ENCODE data around the gene ELMO2. TPM values are rescaled to one million over a fixed set of nuclear protein-coding genes. Genes with fewer than 3 reads are reported as not detected.
A peak's percentile ranks its signal among the peaks of the same experiment; 100 is the strongest.

The ELMO2 gene
- polyA plus RNA-seq, 6 donors from 2014 or later = 14.5 to 25.9 (median 21.1) TPM

DNA sequence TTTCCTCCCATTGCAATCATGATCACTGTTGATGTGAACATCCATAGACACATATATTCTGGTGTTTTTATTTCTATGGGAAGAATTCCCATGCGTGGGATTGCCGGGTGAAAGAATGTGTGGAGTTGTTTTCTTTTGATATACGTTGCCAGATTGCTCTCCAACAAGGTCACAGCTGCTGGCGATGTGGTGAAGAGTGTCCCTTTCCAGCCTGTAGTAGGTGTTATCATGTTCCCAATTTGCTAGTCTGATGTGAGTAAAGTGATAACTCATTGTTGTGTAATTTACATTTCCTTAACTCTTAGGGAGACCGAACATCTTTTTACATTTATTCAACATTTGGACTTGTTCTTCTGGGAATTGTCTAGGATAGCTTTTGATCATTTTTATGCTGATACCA is 14.5 kb upstream of the ELMO2 start:
- peaks cover 2 to 20% (median 7%) of the 10 kb centered on the region in 7 donors for H3K9me3 Mint-ChIP-seq
- DNase-seq = no peak
- no peak overlapping the region for H3K4me3 Mint-ChIP-seq
- peaks cover 0 to 4% of the 10 kb centered on the region in 2 donors for H3K36me3 Mint-ChIP-seq
- ATAC-seq (ENCODE audit: low read depth in 2 of 2) = no peak
- peaks cover 48 to 59% (median 48%) of the 10 kb centered on the region in 3 donors for H3K27me3 Mint-ChIP-seq
- H3K27ac Mint-ChIP-seq = no peak overlapping the region
- H3K4me1 Mint-ChIP-seq = no peaks in the 10 kb centered on the region

DNA sequence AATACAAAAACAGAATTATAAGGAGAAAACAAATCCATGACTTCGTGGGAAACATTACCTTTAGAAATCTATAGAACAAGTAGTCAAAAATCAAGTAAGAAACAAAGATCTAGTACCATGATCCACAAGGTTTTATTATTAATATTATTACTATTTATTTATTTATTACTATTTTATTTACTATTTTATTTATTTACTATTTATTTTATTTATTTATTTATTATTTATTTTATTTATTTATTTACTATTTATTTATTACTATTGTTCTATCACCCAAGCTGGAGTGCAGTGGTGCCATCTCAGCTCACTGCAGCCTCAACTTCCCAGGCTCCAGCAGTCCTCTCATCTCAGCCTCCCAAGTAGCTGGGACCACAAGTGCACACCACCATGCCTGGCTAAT is 13.5 kb upstream of the ELMO2 start:
- H3K36me3 Mint-ChIP-seq = peaks cover 0 to 4% of the 10 kb centered on the region in 2 donors
- H3K4me1 Mint-ChIP-seq = no peaks in the 10 kb centered on the region
- peaks cover 2 to 20% (median 7%) of the 10 kb centered on the region in 7 donors for H3K9me3 Mint-ChIP-seq
- peaks cover 48 to 64% (median 52%) of the 10 kb centered on the region in 3 donors for H3K27me3 Mint-ChIP-seq
- no peak overlapping the region for H3K4me3 Mint-ChIP-seq
- H3K27ac Mint-ChIP-seq = no peak overlapping the region
- no peak for DNase-seq
- no peak for ATAC-seq (ENCODE audit: low read depth in 2 of 2)

DNA sequence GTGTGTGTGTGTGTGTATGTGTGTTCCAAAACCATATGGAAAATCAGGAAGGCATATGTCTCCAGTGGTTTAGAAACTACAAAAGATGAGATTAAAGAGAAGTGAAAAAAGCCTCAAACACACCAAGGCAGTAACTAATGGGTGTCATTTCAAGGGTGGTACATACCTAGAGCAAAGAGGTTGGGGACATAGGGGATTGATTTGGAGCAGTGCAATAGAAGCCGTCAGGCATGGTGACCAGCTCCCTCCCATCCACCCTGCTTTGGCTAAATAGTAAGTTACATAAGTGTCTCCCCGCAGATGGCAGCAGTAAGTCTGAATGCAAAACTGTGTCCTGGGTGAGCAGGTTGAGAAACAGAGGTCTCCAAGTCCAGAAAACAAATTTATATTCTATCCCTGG is 10.4 kb upstream of the ELMO2 start:
- no peak for DNase-seq
- H3K9me3 Mint-ChIP-seq = peaks cover 2 to 20% (median 7%) of the 10 kb centered on the region in 7 donors
- H3K4me3 Mint-ChIP-seq = no peak overlapping the region
- no peak for ATAC-seq (ENCODE audit: low read depth in 2 of 2)
- peaks cover 0 to 4% of the 10 kb centered on the region in 2 donors for H3K36me3 Mint-ChIP-seq
- peaks cover 35 to 55% (median 49%) of the 10 kb centered on the region in 3 donors for H3K27me3 Mint-ChIP-seq
- H3K27ac Mint-ChIP-seq = peak overlapping the region in 1 of 6 donors; percentile 61
- no peaks in the 10 kb centered on the region for H3K4me1 Mint-ChIP-seq

DNA sequence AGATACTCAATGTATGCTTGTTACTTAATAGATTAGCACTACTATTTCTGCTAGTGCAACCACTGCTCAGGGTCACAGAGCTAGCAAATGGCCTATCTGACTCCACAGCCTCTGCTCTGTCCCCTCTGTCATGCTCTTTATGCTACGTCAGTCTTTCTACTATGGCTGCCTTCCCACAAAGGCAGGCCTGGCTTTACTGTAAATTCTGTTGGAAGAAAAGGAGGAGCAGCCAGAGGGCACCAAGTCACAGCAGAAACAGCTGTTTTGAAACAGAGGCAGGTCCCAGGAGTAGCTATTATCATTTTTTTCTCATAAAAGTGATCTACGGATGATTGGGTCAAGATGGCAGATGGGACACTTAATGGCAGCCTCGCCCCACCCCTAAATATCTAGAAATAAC is 10.0 kb upstream of the ELMO2 start:
- Mint-ChIP-seq H3K36me3 (peaks cover 0 to 4% of the 10 kb centered on the region in 2 donors), H3K4me1 (no peaks in the 10 kb centered on the region), H3K4me3 (no peak overlapping the region), H3K9me3 (peaks cover 2 to 20% (median 7%) of the 10 kb centered on the region in 7 donors), H3K27me3 (peaks cover 35 to 55% (median 49%) of the 10 kb centered on the region in 3 donors), H3K27ac (peak overlapping the region in 1 of 6 donors; percentile 61)
- DNase-seq (no peak), ATAC-seq (ENCODE audit: low read depth in 2 of 2) (no peak)

DNA sequence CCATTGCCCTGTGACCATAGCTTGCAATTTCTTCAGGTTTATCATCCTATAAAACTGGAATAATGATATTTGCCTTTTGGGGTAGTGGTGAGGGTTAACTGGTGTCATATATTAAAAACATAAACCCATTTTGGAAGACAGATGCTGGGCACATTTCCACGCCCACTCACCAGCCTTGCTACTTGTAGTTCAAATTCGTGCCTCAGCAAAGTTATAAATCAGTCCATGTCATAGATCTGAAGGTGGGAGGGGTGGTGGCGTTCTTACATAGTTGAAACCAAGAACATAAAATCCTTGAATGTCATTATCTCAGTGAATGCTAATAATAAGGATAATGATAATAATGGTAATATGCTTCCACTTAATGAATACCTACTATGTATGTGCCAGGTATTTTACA is 9.4 kb upstream of the ELMO2 start:
- no peak overlapping the region for H3K4me3 Mint-ChIP-seq
- DNase-seq (no peak), ATAC-seq (ENCODE audit: low read depth in 2 of 2) (no peak)
- peaks cover 33 to 55% (median 45%) of the 10 kb centered on the region in 3 donors for H3K27me3 Mint-ChIP-seq
- H3K4me1 Mint-ChIP-seq = peaks cover 3 to 6% (median 4%) of the 10 kb centered on the region in 3 donors
- no peak overlapping the region for H3K27ac Mint-ChIP-seq
- peaks cover 2 to 20% (median 7%) of the 10 kb centered on the region in 7 donors for H3K9me3 Mint-ChIP-seq
- peaks cover 0 to 4% of the 10 kb centered on the region in 2 donors for H3K36me3 Mint-ChIP-seq

DNA sequence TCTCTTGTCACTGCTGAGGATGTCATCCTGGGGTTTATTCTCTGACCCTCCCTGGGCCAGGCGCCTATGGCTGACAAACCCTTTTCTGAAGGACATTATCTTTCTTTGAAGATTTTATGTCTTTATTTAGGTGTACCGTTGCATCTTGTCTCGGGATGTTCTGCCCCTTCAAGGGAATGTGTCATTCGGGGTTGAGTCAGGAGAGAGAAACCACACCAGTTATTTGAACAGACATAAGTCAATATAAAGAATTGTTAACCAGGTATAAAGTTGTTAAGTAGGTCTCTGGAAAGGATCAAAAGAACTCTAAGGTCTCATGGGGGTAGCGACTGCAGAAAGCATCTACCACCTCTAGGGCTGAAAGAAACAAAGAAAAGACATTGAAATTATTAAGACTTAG is 8.2 kb upstream of the ELMO2 start:
- H3K36me3 Mint-ChIP-seq = peaks cover 0 to 4% of the 10 kb centered on the region in 2 donors
- H3K4me3 Mint-ChIP-seq = no peak overlapping the region
- ATAC-seq (ENCODE audit: low read depth in 2 of 2) = no peak
- H3K4me1 Mint-ChIP-seq = peaks cover 5 to 10% (median 8%) of the 10 kb centered on the region in 3 donors
- no peak for DNase-seq
- H3K9me3 Mint-ChIP-seq = peaks cover 2 to 20% (median 7%) of the 10 kb centered on the region in 7 donors
- H3K27ac Mint-ChIP-seq = no peak overlapping the region
- peaks cover 25 to 47% (median 43%) of the 10 kb centered on the region in 3 donors for H3K27me3 Mint-ChIP-seq

DNA sequence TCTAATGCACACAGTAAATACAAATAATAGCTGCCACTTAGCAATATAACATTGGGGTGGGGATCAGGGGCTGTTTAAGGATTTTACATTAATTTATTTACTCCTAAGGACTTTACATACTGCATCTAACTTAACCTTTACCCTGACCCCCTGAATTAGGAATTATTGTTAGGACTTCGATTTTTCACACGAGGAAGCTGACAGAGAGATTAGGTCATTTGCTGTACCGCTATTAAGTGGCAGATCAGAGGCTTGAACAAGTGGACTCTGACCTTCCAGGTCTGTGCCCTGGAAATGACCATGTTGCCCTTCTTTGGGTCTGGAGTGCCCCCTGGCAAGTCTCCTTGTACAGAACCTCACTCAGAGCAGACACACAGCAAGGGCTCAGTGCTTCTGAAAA is 5.2 kb upstream of the ELMO2 start:
- Mint-ChIP-seq H3K4me3 (peak overlapping the region in 1 of 8 donors; percentile 48), H3K9me3 (peaks cover 0 to 3% (median under 1%) of the 10 kb centered on the region in 7 donors), H3K36me3 (no peaks in the 10 kb centered on the region), H3K27me3 (peaks cover 4 to 28% (median 25%) of the 10 kb centered on the region in 3 donors), H3K27ac (peak overlapping the region in 3 of 6 donors; percentile 36 to 90 (median 44)), H3K4me1 (peaks cover 12 to 23% (median 19%) of the 10 kb centered on the region in 3 donors)
- DNase-seq = no peak
- ATAC-seq (ENCODE audit: low read depth in 2 of 2) = no peak

DNA sequence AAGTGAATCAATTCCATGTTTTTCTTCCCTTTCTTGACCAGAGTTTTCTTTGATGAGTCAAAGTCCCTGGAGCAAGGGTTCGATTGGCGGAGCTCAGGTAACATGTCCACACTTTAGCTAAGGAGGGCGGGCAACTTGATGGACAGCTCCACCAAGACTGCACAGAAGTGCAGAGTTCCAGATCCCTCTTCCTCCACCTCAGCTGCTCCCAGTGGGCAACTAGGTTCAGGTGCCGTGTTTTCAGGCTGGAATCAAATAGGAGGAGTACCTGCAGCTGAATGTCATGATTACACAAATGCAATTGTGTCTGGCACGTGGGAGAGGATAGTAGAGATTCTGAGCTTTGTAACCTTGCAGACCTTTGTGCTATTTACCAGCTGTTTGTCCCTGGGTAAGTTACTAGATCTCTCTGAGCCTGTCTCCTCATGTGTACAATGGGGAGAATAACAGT is 1.9 kb upstream of the ELMO2 start:
- no peak for ATAC-seq (ENCODE audit: low read depth in 2 of 2)
- Mint-ChIP-seq H3K27ac (no peak overlapping the region), H3K4me3 (peak overlapping the region in 3 of 8 donors; percentile 15 to 97 (median 50)), H3K9me3 (no peaks in the 10 kb centered on the region), H3K27me3 (peaks cover 0 to 6% (median 4%) of the 10 kb centered on the region in 3 donors), H3K4me1 (peaks cover 27 to 48% (median 40%) of the 10 kb centered on the region in 3 donors), H3K36me3 (no peaks in the 10 kb centered on the region)
- no peak for DNase-seq

DNA sequence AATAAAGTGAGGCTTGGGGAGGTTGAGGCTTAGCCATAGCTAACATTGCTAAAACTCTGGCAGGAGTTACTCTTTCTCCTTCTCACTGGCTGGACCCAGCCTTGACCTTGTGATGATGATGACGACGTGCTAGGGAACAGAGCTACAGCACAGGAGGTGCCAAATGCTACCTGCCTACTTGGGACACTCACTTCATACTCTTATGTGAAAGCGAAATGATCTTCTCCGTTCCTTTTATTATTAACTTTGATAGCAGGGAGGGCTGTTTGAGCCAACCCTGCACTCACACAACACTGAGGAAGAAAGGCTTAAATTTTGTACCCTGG is 1.2 kb upstream of the ELMO2 start:
- Mint-ChIP-seq H3K36me3 (no peaks in the 10 kb centered on the region), H3K4me3 (peak overlapping the region in 7 of 8 donors; percentile 93 to 100 (median 97)), H3K4me1 (peaks cover 27 to 52% (median 44%) of the 10 kb centered on the region in 3 donors), H3K27ac (peak overlapping the region in 3 of 6 donors; percentile 47 to 94 (median 92)), H3K27me3 (no peaks in the 10 kb centered on the region), H3K9me3 (no peaks in the 10 kb centered on the region)
- ATAC-seq (ENCODE audit: low read depth in 2 of 2) (no peak), DNase-seq (no peak)

DNA sequence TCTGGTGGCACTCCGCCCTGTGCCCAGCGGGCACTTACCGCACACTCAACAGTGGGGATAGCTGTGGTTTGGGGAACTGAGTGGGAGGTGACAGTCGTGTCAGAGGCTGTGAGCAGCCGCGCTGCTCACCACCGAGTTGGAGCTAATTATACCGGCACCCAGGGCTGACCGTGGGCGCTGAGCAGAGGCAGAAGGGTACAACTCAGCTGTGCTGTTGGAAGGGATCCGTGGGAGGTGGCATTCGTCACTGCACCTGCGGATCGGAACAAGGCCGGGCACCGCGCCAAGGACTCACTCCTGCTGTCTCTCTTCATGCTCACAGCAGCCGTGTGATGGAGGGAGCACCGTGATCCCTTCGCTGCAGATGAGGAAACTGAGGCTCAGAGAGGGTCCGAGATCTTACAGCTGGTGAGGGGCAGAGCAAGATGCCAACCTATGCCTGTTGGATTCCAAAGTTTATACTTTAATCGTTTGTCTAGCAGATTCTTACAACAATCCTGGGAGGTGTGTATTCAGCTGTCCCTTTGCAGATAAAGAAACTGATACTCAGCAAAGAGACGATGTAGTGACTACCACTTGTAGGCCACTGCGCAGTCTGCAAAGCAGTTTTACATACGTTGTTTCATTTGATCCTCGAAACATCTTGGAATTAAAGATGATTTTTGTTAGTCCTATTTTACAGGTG is 713 bp upstream of the ELMO2 start:
- H3K9me3 Mint-ChIP-seq = no peaks in the 10 kb centered on the region
- H3K27ac Mint-ChIP-seq = peak overlapping the region; percentile 92 to 98 (median 96)
- ATAC-seq (ENCODE audit: low read depth in 2 of 2) (peak; percentile 50 to 52), DNase-seq (no peak)
- H3K4me1 Mint-ChIP-seq = peaks cover 27 to 58% (median 49%) of the 10 kb centered on the region in 3 donors
- peak overlapping the region; percentile 93 to 100 (median 97) for H3K4me3 Mint-ChIP-seq
- H3K27me3 Mint-ChIP-seq = no peaks in the 10 kb centered on the region
- H3K36me3 Mint-ChIP-seq = no peaks in the 10 kb centered on the region

DNA sequence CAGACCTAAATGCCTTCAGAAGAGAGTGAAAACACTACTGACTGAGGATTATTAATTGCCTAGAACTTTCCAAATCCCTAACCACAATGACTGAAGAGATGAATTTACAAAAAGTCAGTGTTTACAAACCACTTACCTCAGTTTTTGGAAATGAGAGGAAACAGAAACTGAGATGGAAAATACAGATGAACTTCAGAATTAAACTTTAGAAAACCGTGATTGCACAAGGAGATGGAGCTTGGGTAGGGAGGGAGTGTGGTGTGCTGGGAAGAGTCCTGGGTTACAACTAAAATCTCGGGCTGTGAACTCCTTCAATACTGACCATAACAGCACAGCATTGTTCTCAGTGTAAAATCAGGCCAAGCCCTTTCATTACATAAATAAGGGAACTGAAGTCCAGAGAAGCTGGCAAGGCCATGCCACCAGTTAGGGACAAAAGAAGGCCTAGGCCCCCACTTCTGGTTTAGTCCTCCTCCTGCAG is 4.0 kb downstream of the ELMO2 start:
- no peaks in the 10 kb centered on the region for H3K9me3 Mint-ChIP-seq
- H3K36me3 Mint-ChIP-seq = no peaks in the 10 kb centered on the region
- peak overlapping the region in 2 of 8 donors; percentile 61 to 68 for H3K4me3 Mint-ChIP-seq
- H3K27ac Mint-ChIP-seq = peak overlapping the region in 1 of 6 donors; percentile 1
- no peak for ATAC-seq (ENCODE audit: low read depth in 2 of 2)
- H3K27me3 Mint-ChIP-seq = no peaks in the 10 kb centered on the region
- peaks cover 48 to 72% (median 70%) of the 10 kb centered on the region in 3 donors for H3K4me1 Mint-ChIP-seq
- no peak for DNase-seq

DNA sequence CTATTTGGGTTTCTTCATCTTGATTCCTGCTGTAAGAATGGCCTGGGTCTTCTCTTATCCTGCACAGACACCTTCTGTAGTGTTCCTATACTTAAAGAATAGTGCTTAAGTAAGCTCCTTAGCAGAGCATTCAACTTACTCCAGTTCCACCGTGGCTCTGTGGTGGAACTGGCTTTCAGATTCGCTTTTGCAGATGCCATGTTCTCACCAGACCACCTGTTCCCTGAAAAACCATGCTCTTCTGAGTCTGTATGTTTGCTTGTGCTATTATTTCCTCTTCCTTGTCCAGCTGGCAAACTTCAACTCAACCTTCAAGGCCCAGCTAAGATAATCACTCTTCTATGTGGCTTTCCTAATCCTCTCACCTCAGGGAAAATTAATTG is 4.9 kb downstream of the ELMO2 start:
- Mint-ChIP-seq H3K27ac (peak overlapping the region in 5 of 6 donors; percentile 1 to 35 (median 6)), H3K27me3 (no peaks in the 10 kb centered on the region), H3K36me3 (no peaks in the 10 kb centered on the region), H3K9me3 (no peaks in the 10 kb centered on the region), H3K4me1 (peaks cover 39 to 68% (median 61%) of the 10 kb centered on the region in 3 donors), H3K4me3 (peak overlapping the region in 6 of 8 donors; percentile 12 to 70 (median 55))
- ATAC-seq (ENCODE audit: low read depth in 2 of 2) (no peak), DNase-seq (no peak)

DNA sequence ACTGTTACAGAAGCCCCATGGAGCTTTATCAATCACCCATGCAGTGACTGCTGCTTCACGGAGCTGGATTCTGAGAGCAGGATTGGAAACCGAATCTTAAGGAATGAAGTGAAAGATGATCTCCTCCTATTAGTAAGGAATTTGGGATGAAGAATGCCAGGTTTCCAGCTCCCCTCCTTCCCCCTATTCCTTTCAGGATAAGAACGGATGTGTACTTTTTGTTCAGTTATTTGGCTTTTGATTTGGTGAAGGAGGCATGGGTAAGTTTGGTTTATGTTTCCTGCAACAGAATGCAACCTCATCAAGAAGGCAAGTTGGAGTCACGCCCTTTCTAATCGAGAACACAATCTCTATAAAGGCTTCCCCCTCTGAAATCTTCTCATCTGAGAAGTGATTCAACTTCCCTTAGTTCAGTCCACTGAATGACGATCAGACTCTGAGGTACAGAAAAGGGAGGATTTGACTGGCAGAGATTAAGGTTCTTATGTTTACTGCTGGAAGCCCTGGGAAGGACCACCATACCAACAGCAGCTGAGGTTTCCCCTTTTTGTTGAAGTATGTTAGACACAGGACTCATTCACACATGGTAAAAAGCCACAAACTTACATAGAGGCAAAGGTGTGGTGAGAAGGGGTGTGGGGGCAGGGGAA is 5.5 kb downstream of the ELMO2 start:
- Mint-ChIP-seq H3K4me1 (peaks cover 37 to 66% (median 59%) of the 10 kb centered on the region in 3 donors), H3K27me3 (no peaks in the 10 kb centered on the region), H3K36me3 (no peaks in the 10 kb centered on the region), H3K4me3 (peak overlapping the region in 4 of 8 donors; percentile 7 to 61 (median 30)), H3K27ac (peak overlapping the region in 4 of 6 donors; percentile 3 to 54 (median 44)), H3K9me3 (no peaks in the 10 kb centered on the region)
- no peak for DNase-seq
- ATAC-seq (ENCODE audit: low read depth in 2 of 2) = peak; percentile 16 to 59

Measured in naive B cell (primary cell).